ENCODE data around the gene RAET1E.
"Not testable (repeated sequence)": the region's sequence is repeated elsewhere in the genome, so short reads cannot be mapped to it uniquely, and the experiment has no call there.

RAET1E gene

GRCh38 chr6:149887343-149887742, 10.6 kb downstream of the RAET1E start:
- no peak for DNase-seq

- DNase-seq, result no peak
These were observed 12.0 kb downstream of the RAET1E start for GRCh38 chr6:149885888-149886287.

- no peak for DNase-seq
These were observed 13.3 kb downstream of the RAET1E start for GRCh38 chr6:149884617-149885016.

- no peak for DNase-seq
These were observed 13.7 kb downstream of the RAET1E start for GRCh38 chr6:149884215-149884614.

GRCh38 chr6:149881860-149882259, 16.1 kb downstream of the RAET1E start:
- no peak for DNase-seq

GRCh38 chr6:149881066-149881766, 16.7 kb downstream of the RAET1E start:
- no peak for DNase-seq

- DNase-seq, result no peak
These were observed 20.3 kb downstream of the RAET1E start for GRCh38 chr6:149877659-149878058.

GRCh38 chr6:149876241-149876933, 21.5 kb downstream of the RAET1E start:
- DNase-seq, result no peak

GRCh38 chr6:149872233-149872632, 25.7 kb downstream of the RAET1E start:
- DNase-seq, result no peak

GRCh38 chr6:149871182-149871581, 26.7 kb downstream of the RAET1E start:
- no peak for DNase-seq

GRCh38 chr6:149869275-149869892, 28.5 kb downstream of the RAET1E start:
- DNase-seq, result no peak

GRCh38 chr6:149867876-149868640, 29.9 kb downstream of the RAET1E start:
- DNase-seq, result no peak

- DNase-seq, result no peak
These were observed 33.1 kb downstream of the RAET1E start for GRCh38 chr6:149864578-149865535.

- DNase-seq, result peak; percentile 56
These were observed 34.0 kb downstream of the RAET1E start, which contains the start of gene LRP11 for GRCh38 chr6:149863698-149864577. Gene LRP11 (minus strand): TSS chr6:149864359. CDS start chr6:149864020, 339 bp downstream.

- DNase-seq, result peak; percentile 56
These were observed 34.8 kb downstream of the RAET1E start for GRCh38 chr6:149862922-149863697.

GRCh38 chr6:149862424-149862738, 35.5 kb downstream of the RAET1E start:
- DNase-seq, result not testable (repeated sequence)

GRCh38 chr6:149861603-149862423, 36.1 kb downstream of the RAET1E start:
- DNase-seq, result no peak

GRCh38 chr6:149860834-149861602, 36.9 kb downstream of the RAET1E start:
- no peak for DNase-seq

GRCh38 chr6:149860513-149860833, 37.4 kb downstream of the RAET1E start:
- DNase-seq, result no peak

Measured in GOT3 (cell line).